ENCODE measurements around the gene CPNE5.

The CPNE5 gene

DNA sequence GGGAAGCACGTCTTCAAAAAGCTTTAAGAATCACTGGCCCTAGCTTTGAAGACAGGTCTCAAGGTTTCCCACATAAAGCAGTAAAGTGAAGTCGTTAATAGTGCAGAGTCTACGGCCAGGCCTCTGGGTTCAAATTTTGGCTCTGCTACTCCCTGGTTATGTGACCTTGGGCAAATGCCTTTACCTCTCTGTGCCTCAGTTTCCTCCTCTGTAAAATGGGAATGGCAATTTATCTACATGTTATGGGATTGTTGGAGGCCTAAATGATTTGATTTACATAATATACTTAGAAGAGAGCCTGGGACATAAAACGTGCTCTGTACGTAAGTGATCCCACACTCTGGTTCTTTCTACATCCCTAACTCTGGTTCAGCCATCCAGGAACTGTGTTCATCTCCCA lies 32.1 kb downstream of the CPNE5 start:
- Histone ChIP-seq H3K27ac (no peak overlapping the region), H3K27me3 (replicated peaks) (peaks cover 13% of the 10 kb centered on the region), H3K4me3 (ENCODE audit: low read depth, low read length) (no peak overlapping the region), H3K36me3 (replicated peaks) (no peaks in the 10 kb centered on the region)
- in situ Hi-C loops (cut with HindIII; ENCODE audit: low pct_ligation_motif_present, low sequenced_read_pairs), result no loop called here
- no peak for TF ChIP-seq CTCF (IDR thresholded peaks at IDR 0.05; ENCODE audit: low read depth, low read length, missing control alignments)
- no peak for DNase-seq

DNA sequence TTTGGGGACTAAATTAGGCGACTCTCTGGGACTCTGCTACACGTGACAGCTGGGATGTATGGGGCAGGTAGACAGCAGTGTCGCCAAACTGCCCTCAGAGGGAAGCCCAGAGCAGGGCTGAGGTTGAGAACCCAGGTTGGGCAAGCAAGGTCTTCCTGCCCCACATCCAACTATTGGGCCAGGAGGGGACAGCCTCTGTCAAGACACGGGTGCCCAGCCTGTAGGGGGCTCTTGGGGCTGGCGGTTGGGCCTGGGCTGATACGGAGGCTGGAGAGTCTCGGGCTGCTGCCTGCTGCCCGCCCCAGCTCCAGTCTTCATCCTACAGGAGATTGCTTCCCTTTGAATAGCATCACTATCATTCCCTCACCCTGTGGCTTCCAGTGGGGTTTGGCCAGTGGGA lies 33.3 kb downstream of the CPNE5 start:
- no peak for DNase-seq
- Histone ChIP-seq H3K4me3 (ENCODE audit: low read depth, low read length) (no peak overlapping the region), H3K36me3 (replicated peaks) (no peaks in the 10 kb centered on the region), H3K27ac (no peak overlapping the region), H3K27me3 (replicated peaks) (peaks cover 13% of the 10 kb centered on the region)
- in situ Hi-C loops (cut with HindIII; ENCODE audit: low pct_ligation_motif_present, low sequenced_read_pairs), result no loop called here
- no peak for TF ChIP-seq CTCF (IDR thresholded peaks at IDR 0.05; ENCODE audit: low read depth, low read length, missing control alignments)

- Histone ChIP-seq H3K4me3 (ENCODE audit: low read depth, low read length) (no peak overlapping the region), H3K36me3 (replicated peaks) (no peaks in the 10 kb centered on the region), H3K27me3 (replicated peaks) (peaks cover 13% of the 10 kb centered on the region), H3K27ac (no peak overlapping the region)
- in situ Hi-C loops (cut with HindIII; ENCODE audit: low pct_ligation_motif_present, low sequenced_read_pairs), result no loop called here
- no peak for TF ChIP-seq CTCF (IDR thresholded peaks at IDR 0.05; ENCODE audit: low read depth, low read length, missing control alignments)
- DNase-seq, result no peak
These were observed 34.0 kb downstream of the CPNE5 start for GRCh38 chr6:36805096-36805797.

DNA sequence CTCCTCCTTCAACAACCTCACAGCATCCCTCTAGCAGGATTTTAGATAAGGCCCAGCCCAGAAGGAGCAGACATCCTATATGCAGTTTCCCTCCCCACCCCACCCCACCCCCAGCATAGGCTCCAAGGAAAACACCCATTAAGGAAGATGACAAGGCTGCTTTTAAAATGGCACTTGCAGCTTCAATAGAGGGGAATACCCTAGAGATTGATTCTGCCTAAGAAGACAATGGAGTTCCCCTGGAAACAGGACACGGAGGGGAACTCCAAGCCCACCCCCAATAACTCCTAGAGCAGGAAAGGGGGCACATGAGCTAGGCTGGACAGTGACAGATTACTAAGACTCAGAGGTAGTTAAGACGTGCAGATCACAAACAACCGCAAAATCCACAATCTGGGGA lies 34.7 kb downstream of the CPNE5 start:
- no peak for TF ChIP-seq CTCF (IDR thresholded peaks at IDR 0.05; ENCODE audit: low read depth, low read length, missing control alignments)
- H3K27ac ChIP-seq, result no peak overlapping the region
- in situ Hi-C loops (cut with HindIII; ENCODE audit: low pct_ligation_motif_present, low sequenced_read_pairs), result no loop called here
- no peak for DNase-seq
- peaks cover 13% of the 10 kb centered on the region for H3K27me3 ChIP-seq (replicated peaks)
- no peaks in the 10 kb centered on the region for H3K36me3 ChIP-seq (replicated peaks)
- H3K4me3 ChIP-seq (ENCODE audit: low read depth, low read length), result no peak overlapping the region

DNA sequence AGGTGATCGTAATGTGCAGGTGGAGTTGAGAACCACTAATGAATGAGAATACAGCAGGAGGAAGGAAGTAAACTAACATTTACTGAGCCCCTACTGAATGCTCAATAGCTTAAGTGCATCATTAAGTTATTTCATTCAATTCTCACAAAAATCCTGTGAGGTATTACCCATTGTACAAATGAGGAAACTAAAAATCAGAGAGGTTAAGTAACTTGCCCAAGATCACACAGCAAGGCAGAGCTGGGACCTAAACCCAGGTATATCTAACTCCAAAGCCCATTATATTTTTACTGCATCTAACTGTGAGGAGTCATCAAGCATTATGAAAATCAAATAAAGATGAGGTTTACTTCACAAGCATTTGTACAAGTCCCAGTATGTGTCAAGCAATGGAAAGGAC lies 35.3 kb downstream of the CPNE5 start:
- Histone ChIP-seq H3K36me3 (replicated peaks) (no peaks in the 10 kb centered on the region), H3K27me3 (replicated peaks) (peaks cover 13% of the 10 kb centered on the region), H3K4me3 (ENCODE audit: low read depth, low read length) (no peak overlapping the region), H3K27ac (no peak overlapping the region)
- no peak for DNase-seq
- no peak for TF ChIP-seq CTCF (IDR thresholded peaks at IDR 0.05; ENCODE audit: low read depth, low read length, missing control alignments)
- in situ Hi-C loops (cut with HindIII; ENCODE audit: low pct_ligation_motif_present, low sequenced_read_pairs), result no loop called here

DNA sequence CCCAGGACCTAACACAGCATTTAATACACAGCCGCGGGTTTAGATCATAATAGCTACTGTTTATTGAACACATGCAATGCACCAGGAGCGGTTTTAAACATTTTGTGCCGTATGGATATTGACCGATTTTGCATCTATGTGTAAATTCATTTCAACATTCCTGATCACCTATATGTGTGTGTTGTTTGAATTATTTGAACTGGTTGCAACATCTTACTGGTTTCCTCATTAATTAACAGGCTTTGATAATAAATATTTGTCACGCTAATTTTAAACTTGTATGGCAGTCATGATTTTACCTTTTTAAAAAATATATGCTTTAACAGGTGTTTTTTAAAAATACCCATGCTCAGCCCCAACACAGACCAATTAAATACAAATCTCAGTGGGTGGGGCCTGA lies 35.8 kb downstream of the CPNE5 start:
- H3K27ac ChIP-seq, result no peak overlapping the region
- H3K36me3 ChIP-seq (replicated peaks), result no peaks in the 10 kb centered on the region
- TF ChIP-seq CTCF (IDR thresholded peaks at IDR 0.05; ENCODE audit: low read depth, low read length, missing control alignments), result no peak
- in situ Hi-C loops (cut with HindIII; ENCODE audit: low pct_ligation_motif_present, low sequenced_read_pairs), result no loop called here
- H3K27me3 ChIP-seq (replicated peaks), result peaks cover 13% of the 10 kb centered on the region
- DNase-seq, result no peak
- no peak overlapping the region for H3K4me3 ChIP-seq (ENCODE audit: low read depth, low read length)

Data from brain microvascular endothelial cell (primary cell).